Colonic mucosa (tissue), 4 donors: ENCODE results near the gene PCDHGB6. TPM values are rescaled to one million over a fixed set of nuclear protein-coding genes. Genes with fewer than 3 reads are reported as not detected.
"Not testable (repeated sequence)": the region's sequence is repeated elsewhere in the genome, so short reads cannot be mapped to it uniquely, and the experiment has no call there.

Source experiments
- DNase-seq: peaks from one replicate; pipeline ENCODE4 v3.0.0-alpha.2; 2020
- H3K27ac ChIP-seq: fragments of 200-600 bp; one replicate; pipeline ENCODE4 v1.8.0; 2021
- H3K27me3 ChIP-seq: fragments of 200-600 bp; one replicate; pipeline ENCODE4 v1.8.0; 2021
- H3K36me3 ChIP-seq: fragments of 200-600 bp; one replicate; pipeline ENCODE4 v1.8.0; 2021
- H3K4me1 ChIP-seq: fragments of 200-600 bp; one replicate; pipeline ENCODE4 v1.8.0; 2021; ENCODE audit warnings: mild to moderate bottlenecking
- H3K4me3 ChIP-seq: fragments of 200-600 bp; one replicate; pipeline ENCODE4 v1.8.0; 2021
- H3K9ac ChIP-seq, 2 donors: one replicate each; pipeline ENCODE4 v1.7.0; 2013; ENCODE audit warnings: control low read depth in 2 of 2, low read depth in 2 of 2, low read length in 2 of 2
- H3K9me3 ChIP-seq: fragments of 200-600 bp; one replicate; pipeline ENCODE4 v1.8.0; 2021
- CTCF ChIP-seq: fragments of 200-600 bp; IDR thresholded peaks from one replicate; pipeline ENCODE4 v1.8.0; 2022; ENCODE audit warnings: antibody characterized with exemption, mild to moderate bottlenecking
- intact Hi-C: fragments of 100-400 bp; cut with DNase I; formaldehyde crosslinking; loops from one replicate; pipeline ENCODE4 v1.14.1; 2022
- total RNA-seq, 2 donors: library from RNA; stranded (reverse); fragmentation: NEBNext Ultra II Directional in 1 of 2; extraction: Animal tissue kit (Norgen Biotek cat#: 25700) in 1 of 2; gene quantifications; one replicate each; pipeline ENCODE4 v1.2.1, GENCODE V29; 2021
- donor health status: healthy.
- donor health status: DM: no; HTN: no; CAD: no.
- donor health status: DM: no; HTN: no; CAD: no.

Gene PCDHGB6
- total RNA-seq, 2 donors from 2014 or later: 1.0 to 1.8 TPM

- not testable (repeated sequence) for H3K27ac ChIP-seq, H3K36me3 ChIP-seq, H3K9me3 ChIP-seq, H3K9ac ChIP-seq, H3K27me3 ChIP-seq, H3K4me1 ChIP-seq
- TF ChIP-seq CTCF: peak; percentile 32
- intact Hi-C loops: loop anchor here (10.0 kb wide), 2 partner anchors 107 to 147 kb away; no protein-coding TSS in a partner anchor
- peak; percentile 52 for DNase-seq
- H3K4me3 ChIP-seq: peak within 1 kb of the TSS; percentile 26
Observed at GRCh38 chr5:141417494-141418172, 9.8 kb downstream of the PCDHGB6 start, which contains the start of gene PCDHGB7. TSS of gene PCDHGB7 (plus strand) at chr5:141417677. CDS start at chr5:141417860, 183 bp downstream.

GRCh38 chr5:141419074-141419880 lies 11.5 kb downstream of the PCDHGB6 start:
- H3K27me3 ChIP-seq: peaks cover 5% of the 10 kb centered on the region
- H3K36me3 ChIP-seq: no peaks in the 10 kb centered on the region
- H3K27ac ChIP-seq: no peak overlapping the region
- no peak overlapping the region for H3K9ac ChIP-seq
- DNase-seq: no peak
- H3K4me1 ChIP-seq: no peaks in the 10 kb centered on the region
- no peak for TF ChIP-seq CTCF
- H3K9me3 ChIP-seq: peaks cover 11% of the 10 kb centered on the region
- no peak overlapping the region for H3K4me3 ChIP-seq
- intact Hi-C loops: loop anchor here (10.0 kb wide), 2 partner anchors 106 to 146 kb away; no protein-coding TSS in a partner anchor

- peaks cover 5% of the 10 kb centered on the region for H3K27me3 ChIP-seq
- no peak within 1 kb of the TSS for H3K27ac ChIP-seq
- peaks cover 11% of the 10 kb centered on the region for H3K9me3 ChIP-seq
- TF ChIP-seq CTCF: no peak
- H3K4me3 ChIP-seq: peak within 1 kb of the TSS; percentile 18
- intact Hi-C loops: no loop called here
- H3K36me3 ChIP-seq: no peaks in the 10 kb centered on the region
- H3K4me1 ChIP-seq: no peaks in the 10 kb centered on the region
- no peak within 1 kb of the TSS for H3K9ac ChIP-seq
- DNase-seq: peak; percentile 38
Observed at GRCh38 chr5:141420855-141421488, 13.2 kb downstream of the PCDHGB6 start, which contains the start of gene PCDHGA11. TSS of gene PCDHGA11 (plus strand) at chr5:141421051. CDS start at chr5:141421228, 177 bp downstream.

- Histone ChIP-seq H3K27ac (no peak overlapping the region), H3K4me1 (no peaks in the 10 kb centered on the region), H3K36me3 (no peaks in the 10 kb centered on the region), H3K9me3 (peaks cover 11% of the 10 kb centered on the region), H3K4me3 (no peak overlapping the region), H3K9ac (no peak overlapping the region), H3K27me3 (peaks cover 5% of the 10 kb centered on the region)
- no peak for DNase-seq
- no peak for TF ChIP-seq CTCF
- intact Hi-C loops: no loop called here
Observed at GRCh38 chr5:141421489-141421855, 13.7 kb downstream of the PCDHGB6 start.

- no peaks in the 10 kb centered on the region for H3K4me1 ChIP-seq
- H3K9me3 ChIP-seq: peaks cover 16% of the 10 kb centered on the region
- no peak for TF ChIP-seq CTCF
- H3K4me3 ChIP-seq: no peak overlapping the region
- DNase-seq: no peak
- no peak overlapping the region for H3K9ac ChIP-seq
- intact Hi-C loops: no loop called here
- peaks cover 5% of the 10 kb centered on the region for H3K27me3 ChIP-seq
- H3K36me3 ChIP-seq: no peaks in the 10 kb centered on the region
- no peak overlapping the region for H3K27ac ChIP-seq
Observed at GRCh38 chr5:141422742-141423291, 15.0 kb downstream of the PCDHGB6 start.
